ENCODE data around the gene ZMYM4.
"Not testable (repeated sequence)": the region's sequence is repeated elsewhere in the genome, so short reads cannot be mapped to it uniquely, and the experiment has no call there.

The ZMYM4 gene

GRCh38 chr1:35320937-35321336, 52.4 kb downstream of the ZMYM4 start:
- DNase-seq (ENCODE audit: insufficient read length, low spot score) (no peak), FAIRE-seq (peak; percentile 29)
- no peak for TF ChIP-seq CTCF (IDR thresholded peaks at IDR 0.05; ENCODE audit: insufficient read depth, missing control alignments)

- TF ChIP-seq CTCF (IDR thresholded peaks at IDR 0.05; ENCODE audit: insufficient read depth, missing control alignments), result no peak
- DNase-seq (ENCODE audit: insufficient read length, low spot score) (no peak), FAIRE-seq (no peak)
Observed at GRCh38 chr1:35324486-35324885, 56.0 kb downstream of the ZMYM4 start.

DNA sequence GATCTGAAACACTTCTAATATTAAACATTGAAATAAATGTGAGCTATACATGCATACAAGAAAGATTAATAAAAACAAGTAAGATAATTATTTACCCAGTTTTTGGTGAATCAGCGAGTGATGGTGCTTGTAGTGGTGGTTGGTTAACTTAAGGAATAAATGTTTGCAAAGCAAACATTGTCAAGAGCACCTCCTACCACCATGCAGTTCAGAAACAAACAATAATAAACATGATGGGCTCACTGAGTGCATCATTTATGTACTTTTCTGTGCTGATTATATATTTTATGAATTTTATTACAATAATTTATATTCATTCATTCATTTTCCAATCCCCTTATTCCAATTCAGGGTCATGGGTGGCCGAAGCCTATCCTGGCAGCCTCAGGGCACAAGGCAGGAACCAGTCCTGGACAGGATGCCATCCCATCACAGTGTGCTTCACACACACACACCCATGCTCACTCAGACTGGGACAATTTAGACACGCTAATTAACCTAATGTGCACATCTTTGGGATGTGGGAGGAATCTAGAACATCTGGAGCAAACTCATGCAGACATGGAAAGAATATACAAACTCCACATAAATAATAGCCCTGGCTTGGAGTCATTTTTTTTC, 57.8 kb downstream of the ZMYM4 start:
- no peak for FAIRE-seq
- no peak for TF ChIP-seq CTCF (IDR thresholded peaks at IDR 0.05; ENCODE audit: insufficient read depth, missing control alignments)
- DNase-seq (ENCODE audit: insufficient read length, low spot score), result no peak

GRCh38 chr1:35331618-35332017, 63.1 kb downstream of the ZMYM4 start:
- not testable (repeated sequence) for FAIRE-seq; DNase-seq (ENCODE audit: insufficient read length, low spot score)

- no peak for FAIRE-seq
Observed at GRCh38 chr1:35334485-35334884, 66.0 kb downstream of the ZMYM4 start.

GRCh38 chr1:35340519-35340918, 72.0 kb downstream of the ZMYM4 start:
- DNase-seq (ENCODE audit: insufficient read length, low spot score) (no peak), FAIRE-seq (no peak)
- TF ChIP-seq CTCF (IDR thresholded peaks at IDR 0.05; ENCODE audit: insufficient read depth, missing control alignments), result no peak

More at GRCh38 chr1:35334485-35334884, 66.0 kb downstream of the ZMYM4 start:
- no peak for TF ChIP-seq CTCF (IDR thresholded peaks at IDR 0.05; ENCODE audit: insufficient read depth, missing control alignments)
- DNase-seq (ENCODE audit: insufficient read length, low spot score), result no peak

GRCh38 chr1:35345439-35345981, 77.0 kb downstream of the ZMYM4 start:
- no peak for TF ChIP-seq CTCF (IDR thresholded peaks at IDR 0.05; ENCODE audit: insufficient read depth, missing control alignments)
- FAIRE-seq (no peak), DNase-seq (ENCODE audit: insufficient read length, low spot score) (no peak)

Measured in D721Med (cell line).